ENCODE results near the gene SEC24A. TPM values are rescaled to one million over a fixed set of nuclear protein-coding genes. Genes with fewer than 3 reads are reported as not detected.
A peak's percentile ranks its signal among the peaks of the same experiment; 100 is the strongest.
"Not testable (repeated sequence)": the region's sequence is repeated elsewhere in the genome, so short reads cannot be mapped to it uniquely, and the experiment has no call there.

SEC24A gene
- 10 to 100 TPM; 14.8 to 21.0 (median 17.0) TPM for total RNA-seq
- polyA plus RNA-seq = 10 to 100 TPM in 2 of 3 donors, 1 to 10 TPM in 1; 7.2 to 11.8 (median 11.2) TPM

GRCh38 chr5:134648425-134649162 lies at the start of gene SEC24A:
TSS of gene SEC24A (plus strand) at chr5:134648785. CDS start at chr5:134649077, 292 bp downstream.
- Histone ChIP-seq H3K4me3 (peak within 1 kb of the TSS; percentile 89 to 98 (median 90)), H3K36me3 (no peaks in the 10 kb centered on the region), H3K27ac (peak within 1 kb of the TSS; percentile 92 to 98 (median 94)), H3K4me1 (peaks cover 0 to 43% (median 36%) of the 10 kb centered on the region in 4 donors), H3K27me3 (no peaks in the 10 kb centered on the region), H3K9me3 (no peaks in the 10 kb centered on the region)
- WGBS, 2 donors = 0% methylated on average over 69 of the region's 69 CpGs
- intact Hi-C loops (cut with DNase I) = loop anchor here (1.0 kb wide), 1 partner anchor 16 kb away; the partner anchor contains the start of gene SAR1B
- DNase-seq = peak; percentile 93
- peak in 3 of 4 donors; percentile 79 to 87 (median 86) for TF ChIP-seq POLR2AphosphoS5 (IDR thresholded peaks at IDR 0.05)
- no peak for TF ChIP-seq CTCF (IDR thresholded peaks at IDR 0.05)
- TF ChIP-seq POLR2A (IDR thresholded peaks at IDR 0.05) = peak; percentile 43 to 72

GRCh38 chr5:134599820-134600219 lies 48.8 kb upstream of the SEC24A start:
- H3K9me3 ChIP-seq; H3K4me3 ChIP-seq; DNase-seq; H3K4me1 ChIP-seq; H3K27ac ChIP-seq; H3K27me3 ChIP-seq; intact Hi-C loops (cut with DNase I): not testable (repeated sequence)
- 92 to 96% methylated on average over 3 of the region's 3 CpGs for WGBS, 2 donors
- H3K36me3 ChIP-seq = peaks cover 0 to 32% (median 7%) of the 10 kb centered on the region in 4 donors

- Histone ChIP-seq H3K27me3 (no peaks in the 10 kb centered on the region), H3K4me1 (no peaks in the 10 kb centered on the region), H3K4me3 (no peak overlapping the region), H3K9me3 (no peaks in the 10 kb centered on the region), H3K36me3 (peaks cover 0 to 40% (median 9%) of the 10 kb centered on the region in 4 donors), H3K27ac (no peak overlapping the region)
- intact Hi-C loops (cut with DNase I) = no loop called here
- 80 to 88% methylated on average over 3 of the region's 3 CpGs for WGBS, 2 donors
- no peak for DNase-seq
- TF ChIP-seq EP300 (IDR thresholded peaks at IDR 0.05) = no peak
- no peak for TF ChIP-seq POLR2A (IDR thresholded peaks at IDR 0.05)
- no peak for TF ChIP-seq CTCF (IDR thresholded peaks at IDR 0.05)
- TF ChIP-seq POLR2AphosphoS5 (IDR thresholded peaks at IDR 0.05) = no peak
Observed at GRCh38 chr5:134600600-134600999, 48.0 kb upstream of the SEC24A start.

GRCh38 chr5:134603059-134603458 lies 45.5 kb upstream of the SEC24A start:
- Histone ChIP-seq H3K27ac (no peak overlapping the region), H3K9me3 (no peaks in the 10 kb centered on the region), H3K4me3 (no peak overlapping the region), H3K27me3 (no peaks in the 10 kb centered on the region), H3K36me3 (peaks cover 3 to 64% (median 26%) of the 10 kb centered on the region in 4 donors), H3K4me1 (no peaks in the 10 kb centered on the region)
- intact Hi-C loops (cut with DNase I) = no loop called here
- no peak for TF ChIP-seq CTCF (IDR thresholded peaks at IDR 0.05)
- no peak for TF ChIP-seq POLR2A (IDR thresholded peaks at IDR 0.05)
- TF ChIP-seq EP300 (IDR thresholded peaks at IDR 0.05) = no peak
- no peak for TF ChIP-seq POLR2AphosphoS5 (IDR thresholded peaks at IDR 0.05)
- no peak for DNase-seq
- 29 to 52% methylated on average over 1 of the region's 1 CpG for WGBS, 2 donors

- Histone ChIP-seq H3K27me3 (no peaks in the 10 kb centered on the region), H3K4me1 (no peaks in the 10 kb centered on the region), H3K9me3 (no peaks in the 10 kb centered on the region), H3K36me3 (peaks cover 13 to 83% (median 38%) of the 10 kb centered on the region in 4 donors), H3K27ac (no peak overlapping the region), H3K4me3 (no peak overlapping the region)
- intact Hi-C loops (cut with DNase I) = no loop called here
- TF ChIP-seq POLR2AphosphoS5 (IDR thresholded peaks at IDR 0.05) (no peak), CTCF (IDR thresholded peaks at IDR 0.05) (no peak), EP300 (IDR thresholded peaks at IDR 0.05) (no peak), POLR2A (IDR thresholded peaks at IDR 0.05) (no peak)
- DNase-seq = no peak
- WGBS, 2 donors = 61 to 66% methylated on average over 1 of the region's 1 CpG
Observed at GRCh38 chr5:134604908-134605307, 43.7 kb upstream of the SEC24A start.
